ENCODE results near the gene SNED1.

DNA sequence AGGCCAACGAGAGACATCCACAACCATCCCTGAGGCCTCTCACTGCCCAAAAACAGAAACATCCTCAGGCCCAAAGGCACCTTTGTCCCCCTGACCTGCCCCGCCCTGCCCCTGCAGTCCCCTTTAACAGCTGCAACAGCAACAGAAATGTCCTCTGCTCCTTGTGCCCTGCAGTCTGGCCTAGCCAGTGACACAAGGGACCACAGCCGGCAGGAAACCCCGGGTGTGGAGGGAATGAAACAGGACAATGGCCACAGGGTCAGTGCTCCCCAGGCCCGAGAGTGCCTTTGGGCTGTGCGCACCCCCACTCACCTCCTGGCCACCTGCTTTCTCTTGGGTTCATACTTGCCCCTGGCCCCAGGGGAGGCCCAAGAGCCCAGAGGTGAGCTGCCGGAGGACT is 35.6 kb downstream of the SNED1 start:
- TF ChIP-seq, protein P1, sequence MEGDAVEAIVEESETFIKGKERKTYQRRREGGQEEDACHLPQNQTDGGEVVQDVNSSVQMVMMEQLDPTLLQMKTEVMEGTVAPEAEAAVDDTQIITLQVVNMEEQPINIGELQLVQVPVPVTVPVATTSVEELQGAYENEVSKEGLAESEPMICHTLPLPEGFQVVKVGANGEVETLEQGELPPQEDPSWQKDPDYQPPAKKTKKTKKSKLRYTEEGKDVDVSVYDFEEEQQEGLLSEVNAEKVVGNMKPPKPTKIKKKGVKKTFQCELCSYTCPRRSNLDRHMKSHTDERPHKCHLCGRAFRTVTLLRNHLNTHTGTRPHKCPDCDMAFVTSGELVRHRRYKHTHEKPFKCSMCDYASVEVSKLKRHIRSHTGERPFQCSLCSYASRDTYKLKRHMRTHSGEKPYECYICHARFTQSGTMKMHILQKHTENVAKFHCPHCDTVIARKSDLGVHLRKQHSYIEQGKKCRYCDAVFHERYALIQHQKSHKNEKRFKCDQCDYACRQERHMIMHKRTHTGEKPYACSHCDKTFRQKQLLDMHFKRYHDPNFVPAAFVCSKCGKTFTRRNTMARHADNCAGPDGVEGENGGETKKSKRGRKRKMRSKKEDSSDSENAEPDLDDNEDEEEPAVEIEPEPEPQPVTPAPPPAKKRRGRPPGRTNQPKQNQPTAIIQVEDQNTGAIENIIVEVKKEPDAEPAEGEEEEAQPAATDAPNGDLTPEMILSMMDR (IDR thresholded peaks at IDR 0.05): no peak
- no peak for TF ChIP-seq EZH2 (IDR thresholded peaks at IDR 0.05)
